HFFc6 (cell line): Measurements from ENCODE around the gene KSR2. TPM values are rescaled to one million over a fixed set of nuclear protein-coding genes. Genes with fewer than 3 reads are reported as not detected.
A peak's percentile ranks its signal among the peaks of the same experiment; 100 is the strongest.

Source experiments
- DNase-seq: peaks from one replicate; pipeline ENCODE4 v3.0.0-alpha.2; 2018
- H3K27ac Mint-ChIP-seq: 2 replicates; pipeline ENCODE4 v1.8.0; 2020; ENCODE audit warnings: mild to moderate bottlenecking, mixed read lengths
- H3K27me3 Mint-ChIP-seq: 2 replicates; pipeline ENCODE4 v1.8.0; 2021; ENCODE audit warnings: mild to moderate bottlenecking, moderate library complexity, mixed read lengths; ENCODE audit not compliant: insufficient read depth
- H3K36me3 Mint-ChIP-seq: 2 replicates; pipeline ENCODE4 v1.8.0; 2021; ENCODE audit warnings: low read depth, mixed read lengths
- H3K4me1 Mint-ChIP-seq: 2 replicates; pipeline ENCODE4 v1.8.0; 2020; ENCODE audit warnings: low read depth, mixed read lengths
- H3K4me3 Mint-ChIP-seq: 2 replicates; pipeline ENCODE4 v1.8.0; 2020; ENCODE audit warnings: mild to moderate bottlenecking, moderate library complexity, mixed read lengths
- H3K9me3 Mint-ChIP-seq: 2 replicates; pipeline ENCODE4 v1.8.0; 2020; ENCODE audit warnings: mild to moderate bottlenecking, mixed read lengths
- total RNA-seq, 6 experiments: library from RNA; stranded (reverse); fragmentation: NEBNext Ultra II Directional; extraction: Animal tissue kit (Norgen Biotek cat#: 25700); gene quantifications; 2 replicates in 1 of 6; 3 replicates in 5 of 6; pipeline ENCODE4 v1.2.3, GENCODE V29; 2021
- TF ChIP-seq, protein P1 (sequence below): fragments of 200-600 bp; sonication (generic); IDR thresholded peaks from 2 replicates; pipeline ENCODE4 v1.5.0; 2021; ENCODE audit warnings: antibody characterized with exemption, mild to moderate bottlenecking

Gene KSR2
- total RNA-seq, 6 experiments from 2014 or later: 0.09 to 0.22 (median 0.12) TPM; not detected in 2

DNA sequence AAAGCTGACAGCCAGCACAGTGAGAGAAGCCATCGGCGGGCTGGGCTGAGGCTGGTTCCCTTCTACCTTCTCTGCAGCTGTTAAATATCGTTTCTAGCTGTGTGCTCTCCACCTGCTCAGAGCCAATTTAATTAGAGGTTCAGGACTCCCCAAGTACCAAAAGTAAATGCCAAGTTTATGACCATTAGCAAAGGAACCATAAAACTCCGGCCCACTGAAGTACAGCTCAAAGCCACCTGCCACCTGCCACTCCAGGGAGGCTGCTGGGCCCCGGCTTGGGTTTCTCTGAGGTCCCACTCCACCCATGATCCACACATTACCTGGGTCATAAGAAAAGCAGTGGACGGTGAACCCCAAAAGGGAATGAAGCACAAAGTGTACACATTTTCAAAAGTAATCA lies 272.8 kb downstream of the KSR2 start:
- peaks cover 7% of the 10 kb centered on the region for H3K4me1 Mint-ChIP-seq
- no peaks in the 10 kb centered on the region for H3K36me3 Mint-ChIP-seq
- peaks cover 3% of the 10 kb centered on the region for H3K27me3 Mint-ChIP-seq
- DNase-seq: no peak
- TF ChIP-seq, protein P1, sequence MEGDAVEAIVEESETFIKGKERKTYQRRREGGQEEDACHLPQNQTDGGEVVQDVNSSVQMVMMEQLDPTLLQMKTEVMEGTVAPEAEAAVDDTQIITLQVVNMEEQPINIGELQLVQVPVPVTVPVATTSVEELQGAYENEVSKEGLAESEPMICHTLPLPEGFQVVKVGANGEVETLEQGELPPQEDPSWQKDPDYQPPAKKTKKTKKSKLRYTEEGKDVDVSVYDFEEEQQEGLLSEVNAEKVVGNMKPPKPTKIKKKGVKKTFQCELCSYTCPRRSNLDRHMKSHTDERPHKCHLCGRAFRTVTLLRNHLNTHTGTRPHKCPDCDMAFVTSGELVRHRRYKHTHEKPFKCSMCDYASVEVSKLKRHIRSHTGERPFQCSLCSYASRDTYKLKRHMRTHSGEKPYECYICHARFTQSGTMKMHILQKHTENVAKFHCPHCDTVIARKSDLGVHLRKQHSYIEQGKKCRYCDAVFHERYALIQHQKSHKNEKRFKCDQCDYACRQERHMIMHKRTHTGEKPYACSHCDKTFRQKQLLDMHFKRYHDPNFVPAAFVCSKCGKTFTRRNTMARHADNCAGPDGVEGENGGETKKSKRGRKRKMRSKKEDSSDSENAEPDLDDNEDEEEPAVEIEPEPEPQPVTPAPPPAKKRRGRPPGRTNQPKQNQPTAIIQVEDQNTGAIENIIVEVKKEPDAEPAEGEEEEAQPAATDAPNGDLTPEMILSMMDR: no peak
- no peak overlapping the region for H3K4me3 Mint-ChIP-seq
- no peak overlapping the region for H3K27ac Mint-ChIP-seq
- H3K9me3 Mint-ChIP-seq: peaks cover 10% of the 10 kb centered on the region

DNA sequence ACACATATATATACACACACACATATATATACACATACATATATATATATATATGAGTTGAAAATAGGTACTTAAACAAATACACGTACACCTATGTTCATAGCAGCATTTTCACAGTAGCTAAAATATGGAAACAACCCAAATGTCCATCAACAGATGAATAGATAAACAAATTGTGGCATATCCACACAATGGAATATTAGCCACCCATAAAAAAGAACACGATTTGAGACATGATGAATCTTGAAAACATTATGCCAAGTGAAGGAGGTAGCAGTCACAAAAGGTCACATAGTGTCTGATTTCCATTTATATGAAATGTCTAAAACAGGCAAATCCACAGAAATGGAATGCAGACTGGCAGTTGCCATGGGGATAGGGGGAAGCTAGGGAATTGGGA lies 276.3 kb downstream of the KSR2 start:
- Mint-ChIP-seq H3K27me3 (peaks cover 5% of the 10 kb centered on the region), H3K4me1 (peaks cover 14% of the 10 kb centered on the region), H3K36me3 (peaks cover 5% of the 10 kb centered on the region; the same call in 1 of the 2 replicates), H3K9me3 (peaks cover 10% of the 10 kb centered on the region), H3K27ac (no peak overlapping the region), H3K4me3 (no peak overlapping the region)
- TF ChIP-seq, protein P1: no peak
- no peak for DNase-seq

DNA sequence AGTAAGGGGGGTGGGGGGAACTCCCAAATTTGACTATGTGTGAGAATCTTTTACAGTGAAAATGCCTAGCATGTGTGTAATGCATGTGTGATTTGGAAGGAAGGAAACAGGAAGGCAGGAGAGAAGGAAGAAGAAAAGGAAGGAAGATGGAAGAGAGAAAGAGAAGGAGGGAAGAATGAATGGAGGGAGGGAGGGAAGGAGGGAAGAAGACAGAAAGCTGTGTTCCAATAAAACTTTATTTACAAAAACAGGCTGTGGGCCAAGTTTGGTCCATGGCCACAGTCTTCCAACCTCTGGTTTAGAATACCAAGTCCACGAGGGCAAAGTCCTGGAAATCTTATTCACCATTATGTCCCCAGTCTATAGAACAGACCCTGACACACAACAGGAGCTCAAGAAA lies 278.9 kb downstream of the KSR2 start:
- Mint-ChIP-seq H3K9me3 (peaks cover 6% of the 10 kb centered on the region), H3K36me3 (peaks cover 5% of the 10 kb centered on the region; the same call in 1 of the 2 replicates), H3K4me3 (no peak overlapping the region), H3K27ac (no peak overlapping the region), H3K27me3 (peaks cover 4% of the 10 kb centered on the region), H3K4me1 (peaks cover 41% of the 10 kb centered on the region)
- TF ChIP-seq, protein P1: no peak
- no peak for DNase-seq

DNA sequence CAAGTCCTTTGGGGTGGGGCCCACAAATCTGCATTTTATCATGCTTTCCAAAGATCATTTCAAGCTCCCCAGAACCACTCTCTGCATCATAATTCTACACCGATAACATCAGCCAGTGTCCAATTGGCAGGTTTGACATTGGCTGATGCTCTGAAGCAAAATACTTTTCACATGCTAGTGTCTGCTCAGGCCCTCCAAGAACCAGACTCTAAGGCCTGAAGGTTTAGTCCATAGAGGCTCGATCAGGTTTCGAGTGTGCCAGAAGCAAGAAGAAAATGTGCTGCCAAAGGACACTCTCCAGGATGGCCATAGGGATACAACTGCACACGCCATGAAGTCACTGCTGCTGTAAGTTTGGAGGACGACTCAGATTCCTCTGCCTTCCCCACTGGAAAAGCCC lies 280.3 kb downstream of the KSR2 start:
- H3K4me3 Mint-ChIP-seq: no peak overlapping the region
- TF ChIP-seq, protein P1: no peak
- peaks cover 2% of the 10 kb centered on the region for H3K27me3 Mint-ChIP-seq
- H3K36me3 Mint-ChIP-seq: peaks cover 5% of the 10 kb centered on the region; the same call in 1 of the 2 replicates
- H3K27ac Mint-ChIP-seq: no peak overlapping the region; the same call in 1 of the 2 replicates
- DNase-seq: no peak
- H3K4me1 Mint-ChIP-seq: peaks cover 55% of the 10 kb centered on the region
- peaks cover 6% of the 10 kb centered on the region; the same call in 1 of the 2 replicates for H3K9me3 Mint-ChIP-seq

DNA sequence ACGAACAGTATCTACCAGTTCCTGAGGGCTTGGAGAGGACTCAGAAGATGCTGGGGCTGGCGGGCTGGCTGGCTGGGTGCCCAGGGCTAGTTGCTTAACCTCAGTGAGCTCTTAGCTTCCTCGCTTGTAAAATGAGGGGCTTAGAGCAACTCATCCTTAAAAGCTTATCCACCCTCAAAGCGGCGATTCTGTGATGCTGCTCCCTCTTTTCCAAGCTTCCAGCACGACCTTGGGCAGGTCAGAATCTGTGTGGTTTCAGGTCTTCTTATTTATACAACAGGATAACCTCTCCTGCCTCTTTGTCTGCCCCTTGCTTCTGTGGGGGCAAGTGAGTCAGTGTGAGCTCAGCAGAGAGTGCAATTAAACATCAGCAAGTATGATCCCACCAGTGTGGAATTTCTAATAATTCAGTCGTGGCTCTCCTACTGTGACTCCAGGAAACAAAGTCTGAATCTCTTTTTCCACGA lies 281.8 kb downstream of the KSR2 start:
- peaks cover 5% of the 10 kb centered on the region; the same call in 1 of the 2 replicates for H3K9me3 Mint-ChIP-seq
- H3K27me3 Mint-ChIP-seq: peaks cover 8% of the 10 kb centered on the region
- peak overlapping the region; percentile 71 for H3K4me3 Mint-ChIP-seq
- H3K4me1 Mint-ChIP-seq: peaks cover 57% of the 10 kb centered on the region
- H3K36me3 Mint-ChIP-seq: peaks cover 5% of the 10 kb centered on the region; the same call in 1 of the 2 replicates
- DNase-seq: peak; percentile 77
- TF ChIP-seq, protein P1: no peak
- H3K27ac Mint-ChIP-seq: peak overlapping the region; percentile 83
